ENCODE results near the gene SERPINB8. TPM values are rescaled to one million over a fixed set of nuclear protein-coding genes. Genes with fewer than 3 reads are reported as not detected.

The SERPINB8 gene
- total and polyA plus RNA-seq, 2 of the 13 experiments (the other 11 are each of a cell fraction or from before 2014, with no cell fraction given) = 0.95 to 2.2 TPM

DNA sequence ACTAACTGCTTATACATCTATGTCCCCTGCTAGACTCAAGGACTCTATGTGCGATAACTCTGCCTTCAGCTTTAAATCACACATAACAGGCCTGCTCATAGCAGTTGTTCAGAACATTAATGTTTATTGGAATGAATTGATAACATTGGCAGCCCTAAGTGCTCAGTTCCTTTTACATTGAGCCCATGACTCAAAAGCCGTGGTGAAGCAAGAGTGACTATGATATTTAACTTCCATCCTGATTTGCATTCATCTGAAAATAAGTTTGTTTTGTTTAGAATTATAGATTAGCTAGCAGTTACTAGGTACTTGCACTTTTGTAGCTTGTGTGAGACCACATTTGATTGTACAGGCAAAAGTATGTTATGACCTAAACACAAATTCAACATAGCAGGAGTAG is 47.8 kb upstream of the SERPINB8 start:
- ChIA-PET CTCF (ENCODE audit: low intra/inter-chr PET ratio, low total read pairs) (no interaction called here), POLR2A (no interaction called here)
- Histone ChIP-seq H3K27me3 (ENCODE audit: control insufficient read depth in 1 of 2, insufficient read depth in 2 of 2, low read length in 2 of 2) (no peaks in the 10 kb centered on the region; a peak in 1 of 5 replicates), H3K9me3 (ENCODE audit: low read length) (no peaks in the 10 kb centered on the region), H3K4me1 (ENCODE audit: insufficient read depth, low read length) (no peaks in the 10 kb centered on the region), H3K79me2 (ENCODE audit: insufficient read depth, low read length) (no peaks in the 10 kb centered on the region), H4K20me1 (ENCODE audit: insufficient read depth, low read length) (no peaks in the 10 kb centered on the region), H3K4me3 (replicated peaks in 1 of 3; ENCODE audit: insufficient read depth in 1 of 3, low read depth in 2 of 3, low read length in 3 of 3) (no peak overlapping the region), H3K36me3 (replicated peaks in 1 of 2; ENCODE audit: control insufficient read depth in 1 of 2, insufficient read depth in 2 of 2, low read length in 2 of 2) (no peaks in the 10 kb centered on the region), H3K4me2 (ENCODE audit: low read depth, low read length) (no peak overlapping the region), H2AFZ (ENCODE audit: low read length) (no peak overlapping the region), H3K9ac (ENCODE audit: insufficient read depth, low read depth, low read length) (no peak overlapping the region), H3K27ac (ENCODE audit: extremely low read length, insufficient read depth, low read length) (no peak overlapping the region)
- in situ Hi-C loops (cut with HindIII; ENCODE audit: extremely low pct_ligation_motif_present, low pct_unique_long_range_greater_than_20kb) = no loop called here
- intact Hi-C loops (cut with micrococcal nuclease; ENCODE audit: unreplicated experiment) = no loop called here
- ATAC-seq (no peak), FAIRE-seq (no peak), DNase-seq (ENCODE audit: low spot score) (no peak)
- no TSS peak for BruUV-seq (replicated peaks)
- WGBS (ENCODE audit: low lambda C conversion rate) = 22% methylated on average over 2 of the region's 2 CpGs
- no peak for TF ChIP-seq ZNF557 (CRISPR knock-in tag; IDR thresholded peaks at IDR 0.05)
- TF ChIP-seq, protein P1, sequence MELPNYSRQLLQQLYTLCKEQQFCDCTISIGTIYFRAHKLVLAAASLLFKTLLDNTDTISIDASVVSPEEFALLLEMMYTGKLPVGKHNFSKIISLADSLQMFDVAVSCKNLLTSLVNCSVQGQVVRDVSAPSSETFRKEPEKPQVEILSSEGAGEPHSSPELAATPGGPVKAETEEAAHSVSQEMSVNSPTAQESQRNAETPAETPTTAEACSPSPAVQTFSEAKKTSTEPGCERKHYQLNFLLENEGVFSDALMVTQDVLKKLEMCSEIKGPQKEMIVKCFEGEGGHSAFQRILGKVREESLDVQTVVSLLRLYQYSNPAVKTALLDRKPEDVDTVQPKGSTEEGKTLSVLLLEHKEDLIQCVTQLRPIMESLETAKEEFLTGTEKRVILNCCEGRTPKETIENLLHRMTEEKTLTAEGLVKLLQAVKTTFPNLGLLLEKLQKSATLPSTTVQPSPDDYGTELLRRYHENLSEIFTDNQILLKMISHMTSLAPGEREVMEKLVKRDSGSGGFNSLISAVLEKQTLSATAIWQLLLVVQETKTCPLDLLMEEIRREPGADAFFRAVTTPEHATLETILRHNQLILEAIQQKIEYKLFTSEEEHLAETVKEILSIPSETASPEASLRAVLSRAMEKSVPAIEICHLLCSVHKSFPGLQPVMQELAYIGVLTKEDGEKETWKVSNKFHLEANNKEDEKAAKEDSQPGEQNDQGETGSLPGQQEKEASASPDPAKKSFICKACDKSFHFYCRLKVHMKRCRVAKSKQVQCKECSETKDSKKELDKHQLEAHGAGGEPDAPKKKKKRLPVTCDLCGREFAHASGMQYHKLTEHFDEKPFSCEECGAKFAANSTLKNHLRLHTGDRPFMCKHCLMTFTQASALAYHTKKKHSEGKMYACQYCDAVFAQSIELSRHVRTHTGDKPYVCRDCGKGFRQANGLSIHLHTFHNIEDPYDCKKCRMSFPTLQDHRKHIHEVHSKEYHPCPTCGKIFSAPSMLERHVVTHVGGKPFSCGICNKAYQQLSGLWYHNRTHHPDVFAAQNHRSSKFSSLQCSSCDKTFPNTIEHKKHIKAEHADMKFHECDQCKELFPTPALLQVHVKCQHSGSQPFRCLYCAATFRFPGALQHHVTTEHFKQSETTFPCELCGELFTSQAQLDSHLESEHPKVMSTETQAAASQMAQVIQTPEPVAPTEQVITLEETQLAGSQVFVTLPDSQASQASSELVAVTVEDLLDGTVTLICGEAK (IDR thresholded peaks at IDR 0.05) = no peak
- TF ChIP-seq, protein P1 (CRISPR knock-in tag; IDR thresholded peaks at IDR 0.05) = no peak
- TF ChIP-seq, protein P2, sequence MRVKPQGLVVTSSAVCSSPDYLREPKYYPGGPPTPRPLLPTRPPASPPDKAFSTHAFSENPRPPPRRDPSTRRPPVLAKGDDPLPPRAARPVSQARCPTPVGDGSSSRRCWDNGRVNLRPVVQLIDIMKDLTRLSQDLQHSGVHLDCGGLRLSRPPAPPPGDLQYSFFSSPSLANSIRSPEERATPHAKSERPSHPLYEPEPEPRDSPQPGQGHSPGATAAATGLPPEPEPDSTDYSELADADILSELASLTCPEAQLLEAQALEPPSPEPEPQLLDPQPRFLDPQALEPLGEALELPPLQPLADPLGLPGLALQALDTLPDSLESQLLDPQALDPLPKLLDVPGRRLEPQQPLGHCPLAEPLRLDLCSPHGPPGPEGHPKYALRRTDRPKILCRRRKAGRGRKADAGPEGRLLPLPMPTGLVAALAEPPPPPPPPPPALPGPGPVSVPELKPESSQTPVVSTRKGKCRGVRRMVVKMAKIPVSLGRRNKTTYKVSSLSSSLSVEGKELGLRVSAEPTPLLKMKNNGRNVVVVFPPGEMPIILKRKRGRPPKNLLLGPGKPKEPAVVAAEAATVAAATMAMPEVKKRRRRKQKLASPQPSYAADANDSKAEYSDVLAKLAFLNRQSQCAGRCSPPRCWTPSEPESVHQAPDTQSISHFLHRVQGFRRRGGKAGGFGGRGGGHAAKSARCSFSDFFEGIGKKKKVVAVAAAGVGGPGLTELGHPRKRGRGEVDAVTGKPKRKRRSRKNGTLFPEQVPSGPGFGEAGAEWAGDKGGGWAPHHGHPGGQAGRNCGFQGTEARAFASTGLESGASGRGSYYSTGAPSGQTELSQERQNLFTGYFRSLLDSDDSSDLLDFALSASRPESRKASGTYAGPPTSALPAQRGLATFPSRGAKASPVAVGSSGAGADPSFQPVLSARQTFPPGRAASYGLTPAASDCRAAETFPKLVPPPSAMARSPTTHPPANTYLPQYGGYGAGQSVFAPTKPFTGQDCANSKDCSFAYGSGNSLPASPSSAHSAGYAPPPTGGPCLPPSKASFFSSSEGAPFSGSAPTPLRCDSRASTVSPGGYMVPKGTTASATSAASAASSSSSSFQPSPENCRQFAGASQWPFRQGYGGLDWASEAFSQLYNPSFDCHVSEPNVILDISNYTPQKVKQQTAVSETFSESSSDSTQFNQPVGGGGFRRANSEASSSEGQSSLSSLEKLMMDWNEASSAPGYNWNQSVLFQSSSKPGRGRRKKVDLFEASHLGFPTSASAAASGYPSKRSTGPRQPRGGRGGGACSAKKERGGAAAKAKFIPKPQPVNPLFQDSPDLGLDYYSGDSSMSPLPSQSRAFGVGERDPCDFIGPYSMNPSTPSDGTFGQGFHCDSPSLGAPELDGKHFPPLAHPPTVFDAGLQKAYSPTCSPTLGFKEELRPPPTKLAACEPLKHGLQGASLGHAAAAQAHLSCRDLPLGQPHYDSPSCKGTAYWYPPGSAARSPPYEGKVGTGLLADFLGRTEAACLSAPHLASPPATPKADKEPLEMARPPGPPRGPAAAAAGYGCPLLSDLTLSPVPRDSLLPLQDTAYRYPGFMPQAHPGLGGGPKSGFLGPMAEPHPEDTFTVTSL (CRISPR knock-in tag; IDR thresholded peaks at IDR 0.05; ENCODE audit: borderline replicate concordance) = no peak
- no peak for TF ChIP-seq TCF7L2 (IDR thresholded peaks at IDR 0.05; ENCODE audit: low read depth, low read length)
- TF ChIP-seq EZH2 (conservative IDR thresholded peaks at IDR 0.05; ENCODE audit: low read depth, low read length) = no peak
- no peak for TF ChIP-seq ZNF776 (CRISPR knock-in tag; IDR thresholded peaks at IDR 0.05)
- TF ChIP-seq SMYD3 (CRISPR knock-in tag; IDR thresholded peaks at IDR 0.05) = no peak
- TF ChIP-seq, protein P3, sequence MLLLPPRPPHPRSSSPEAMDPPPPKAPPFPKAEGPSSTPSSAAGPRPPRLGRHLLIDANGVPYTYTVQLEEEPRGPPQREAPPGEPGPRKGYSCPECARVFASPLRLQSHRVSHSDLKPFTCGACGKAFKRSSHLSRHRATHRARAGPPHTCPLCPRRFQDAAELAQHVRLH (CRISPR knock-in tag; IDR thresholded peaks at IDR 0.05; ENCODE audit: borderline replicate concordance, low read depth) = no peak
- no peak for TF ChIP-seq PRMT3 (CRISPR knock-in tag; IDR thresholded peaks at IDR 0.05; ENCODE audit: borderline replicate concordance, low read depth)
- no peak for TF ChIP-seq PRPF4 (IDR thresholded peaks at IDR 0.05; ENCODE audit: low read depth, low read length, poor library complexity, severe bottlenecking)
